KMS-11 (cell line): ENCODE measurements around the gene AUTS2.

Experiments
- H2AFZ ChIP-seq: fragments of 200-600 bp; sonication (generic); 2 replicates; pipeline ENCODE4 v1.6.1; 2016; ENCODE audit warnings: antibody characterized with exemption, mixed run types, low read depth
- H3K27ac ChIP-seq: fragments of 200-600 bp; sonication (generic); 2 replicates; pipeline ENCODE4 v1.6.1; 2016; ENCODE audit warnings: mild to moderate bottlenecking, mixed run types
- H3K27me3 ChIP-seq: fragments of 200-600 bp; sonication (generic); 2 replicates; pipeline ENCODE4 v1.6.1; 2017; ENCODE audit warnings: mild to moderate bottlenecking, low read depth, mixed run types, moderate library complexity; ENCODE audit not compliant: insufficient read depth
- H3K36me3 ChIP-seq: fragments of 200-600 bp; sonication (generic); 2 replicates; pipeline ENCODE4 v1.6.1; 2017; ENCODE audit warnings: mild to moderate bottlenecking, mixed run types; ENCODE audit not compliant: insufficient read depth
- H3K4me1 ChIP-seq: fragments of 200-600 bp; sonication (generic); 2 replicates; pipeline ENCODE4 v1.6.1; 2016; ENCODE audit warnings: mild to moderate bottlenecking, low read depth, mixed run types; ENCODE audit not compliant: poor library complexity, severe bottlenecking
- H3K4me2 ChIP-seq: fragments of 200-600 bp; sonication (generic); 2 replicates; pipeline ENCODE4 v1.7.0; 2016; ENCODE audit warnings: mild to moderate bottlenecking, mixed run types
- H3K4me3 ChIP-seq: fragments of 200-600 bp; sonication (generic); IDR thresholded peaks from 2 replicates; pipeline ENCODE4 v1.6.1; 2017; ENCODE audit warnings: low read depth, low read length, mixed read lengths; ENCODE audit not compliant: insufficient read depth
- H3K79me2 ChIP-seq: fragments of 200-600 bp; sonication (generic); 2 replicates; pipeline ENCODE4 v1.6.1; 2016; ENCODE audit warnings: low read depth, mixed run types; ENCODE audit not compliant: insufficient read depth
- H3K9ac ChIP-seq: fragments of 200-600 bp; sonication (generic); 2 replicates; pipeline ENCODE4 v1.6.1; 2016; ENCODE audit warnings: mild to moderate bottlenecking, mixed run types
- H4K20me1 ChIP-seq: fragments of 200-600 bp; sonication (generic); 2 replicates; pipeline ENCODE4 v1.6.1; 2016; ENCODE audit warnings: mild to moderate bottlenecking, mixed run types; ENCODE audit not compliant: insufficient read depth
- TF ChIP-seq, protein P1 (sequence below): fragments of 200-600 bp; sonication (generic); conservative IDR thresholded peaks from 2 replicates; pipeline ENCODE4 v1.6.1; 2017; ENCODE audit warnings: low read depth, mild to moderate bottlenecking, antibody characterized with exemption, low read length, moderate library complexity, mixed read lengths

Gene AUTS2

DNA sequence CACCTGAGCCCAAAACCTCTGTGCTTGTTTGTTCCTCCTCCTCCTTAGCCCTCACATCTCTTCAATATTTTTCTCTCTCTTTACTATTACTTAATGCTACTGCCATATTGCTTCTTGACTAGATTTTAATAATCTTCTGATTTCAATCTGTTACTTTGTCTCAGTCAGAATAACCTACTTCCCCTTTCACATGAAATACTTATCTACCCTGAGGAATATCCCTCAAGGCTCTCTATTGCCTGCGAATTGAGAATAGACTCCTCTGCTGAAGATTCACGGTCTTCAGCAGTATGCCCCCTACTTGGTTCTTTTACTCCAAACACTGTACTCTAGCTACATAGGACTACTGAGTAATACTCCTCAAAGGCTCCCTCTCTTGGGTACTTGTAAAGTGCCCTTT, 430.3 kb downstream of the AUTS2 start:
- no peaks in the 10 kb centered on the region for H4K20me1 ChIP-seq
- H3K4me2 ChIP-seq: no peak overlapping the region
- TF ChIP-seq, protein P1, sequence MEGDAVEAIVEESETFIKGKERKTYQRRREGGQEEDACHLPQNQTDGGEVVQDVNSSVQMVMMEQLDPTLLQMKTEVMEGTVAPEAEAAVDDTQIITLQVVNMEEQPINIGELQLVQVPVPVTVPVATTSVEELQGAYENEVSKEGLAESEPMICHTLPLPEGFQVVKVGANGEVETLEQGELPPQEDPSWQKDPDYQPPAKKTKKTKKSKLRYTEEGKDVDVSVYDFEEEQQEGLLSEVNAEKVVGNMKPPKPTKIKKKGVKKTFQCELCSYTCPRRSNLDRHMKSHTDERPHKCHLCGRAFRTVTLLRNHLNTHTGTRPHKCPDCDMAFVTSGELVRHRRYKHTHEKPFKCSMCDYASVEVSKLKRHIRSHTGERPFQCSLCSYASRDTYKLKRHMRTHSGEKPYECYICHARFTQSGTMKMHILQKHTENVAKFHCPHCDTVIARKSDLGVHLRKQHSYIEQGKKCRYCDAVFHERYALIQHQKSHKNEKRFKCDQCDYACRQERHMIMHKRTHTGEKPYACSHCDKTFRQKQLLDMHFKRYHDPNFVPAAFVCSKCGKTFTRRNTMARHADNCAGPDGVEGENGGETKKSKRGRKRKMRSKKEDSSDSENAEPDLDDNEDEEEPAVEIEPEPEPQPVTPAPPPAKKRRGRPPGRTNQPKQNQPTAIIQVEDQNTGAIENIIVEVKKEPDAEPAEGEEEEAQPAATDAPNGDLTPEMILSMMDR: no peak
- no peaks in the 10 kb centered on the region for H3K27me3 ChIP-seq
- H3K4me3 ChIP-seq: no peak overlapping the region
- H2AFZ ChIP-seq: no peak overlapping the region
- H3K36me3 ChIP-seq: no peaks in the 10 kb centered on the region
- H3K79me2 ChIP-seq: no peaks in the 10 kb centered on the region
- H3K9ac ChIP-seq: no peak overlapping the region
- H3K4me1 ChIP-seq: no peaks in the 10 kb centered on the region
- H3K27ac ChIP-seq: no peak overlapping the region

DNA sequence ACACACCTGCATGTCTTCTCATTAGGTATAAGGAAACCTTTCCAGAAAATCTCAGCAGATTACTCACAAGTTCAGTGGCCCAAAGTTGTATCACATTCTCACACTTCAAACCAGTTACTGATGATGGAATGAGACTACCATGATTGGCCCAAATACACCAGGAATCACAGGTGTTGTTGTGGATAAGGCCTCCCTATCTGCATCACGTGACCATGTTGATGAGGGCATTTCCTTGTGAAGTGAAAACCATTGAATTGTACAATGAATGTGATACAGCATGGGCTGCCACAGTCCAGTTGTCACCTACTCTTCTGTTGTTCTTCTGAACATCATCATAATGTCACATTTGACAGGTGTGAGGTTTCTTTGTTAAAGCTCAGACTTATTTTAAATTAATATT, 431.7 kb downstream of the AUTS2 start:
- Histone ChIP-seq H3K4me2 (no peak overlapping the region), H3K4me1 (no peaks in the 10 kb centered on the region)

DNA sequence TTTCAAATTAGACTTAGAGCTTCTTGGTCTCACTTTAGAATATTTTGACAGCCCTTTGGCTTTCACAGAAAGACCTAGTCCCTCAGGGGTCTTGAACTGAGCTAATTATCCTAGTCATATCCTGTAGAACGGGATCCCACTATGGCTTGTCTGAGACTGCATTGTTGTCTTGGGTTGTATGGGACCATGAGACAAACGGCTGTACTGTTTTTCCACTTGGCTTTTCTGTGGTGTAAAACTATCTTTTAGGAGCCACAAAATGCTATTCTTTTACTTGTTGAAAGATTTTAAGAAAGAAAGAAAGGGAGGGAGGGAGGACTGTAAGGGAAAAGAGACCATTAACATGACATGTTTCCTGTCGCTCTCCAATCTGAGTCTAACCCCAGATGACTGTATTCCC, 432.5 kb downstream of the AUTS2 start:
- H3K4me2 ChIP-seq: no peak overlapping the region
- H3K4me3 ChIP-seq: no peak overlapping the region
- TF ChIP-seq, protein P1: no peak
- no peaks in the 10 kb centered on the region for H3K4me1 ChIP-seq
- H3K36me3 ChIP-seq: no peaks in the 10 kb centered on the region
- no peaks in the 10 kb centered on the region for H4K20me1 ChIP-seq
- no peak overlapping the region for H2AFZ ChIP-seq
- H3K27me3 ChIP-seq: no peaks in the 10 kb centered on the region
- no peak overlapping the region for H3K9ac ChIP-seq
- H3K79me2 ChIP-seq: no peaks in the 10 kb centered on the region
- no peak overlapping the region for H3K27ac ChIP-seq

More for the DNA sequence above, 431.7 kb downstream of the AUTS2 start:
- Histone ChIP-seq H3K36me3 (no peaks in the 10 kb centered on the region), H3K79me2 (no peaks in the 10 kb centered on the region), H4K20me1 (no peaks in the 10 kb centered on the region), H3K9ac (no peak overlapping the region), H3K27me3 (no peaks in the 10 kb centered on the region), H3K27ac (no peak overlapping the region), H3K4me3 (no peak overlapping the region), H2AFZ (no peak overlapping the region)
- TF ChIP-seq, protein P1: no peak

DNA sequence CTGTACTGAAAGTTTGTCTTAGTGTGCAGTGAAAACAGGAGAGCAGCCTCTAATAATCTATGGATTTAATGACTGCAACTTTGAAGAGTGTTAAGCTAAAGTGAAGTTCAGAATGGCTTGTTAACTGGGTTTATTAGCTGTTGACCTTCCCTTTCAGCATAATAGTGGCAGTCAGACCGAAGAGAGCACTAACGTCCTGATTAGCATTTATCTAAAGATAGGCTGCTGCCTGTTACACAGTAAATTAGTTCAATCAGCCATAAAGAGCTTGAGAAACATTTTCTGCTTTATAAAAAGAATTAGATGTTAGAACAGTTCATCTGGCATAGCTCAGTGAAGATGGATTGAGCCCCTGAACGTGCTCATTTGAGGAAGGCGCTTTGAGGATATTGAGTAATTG, 433.0 kb downstream of the AUTS2 start:
- TF ChIP-seq, protein P1: no peak
- H2AFZ ChIP-seq: no peak overlapping the region
- no peak overlapping the region for H3K9ac ChIP-seq
- H3K27me3 ChIP-seq: no peaks in the 10 kb centered on the region
- no peaks in the 10 kb centered on the region for H3K4me1 ChIP-seq
- no peaks in the 10 kb centered on the region for H3K79me2 ChIP-seq
- H3K27ac ChIP-seq: no peak overlapping the region
- no peak overlapping the region for H3K4me2 ChIP-seq
- no peaks in the 10 kb centered on the region for H3K36me3 ChIP-seq
- no peaks in the 10 kb centered on the region for H4K20me1 ChIP-seq
- no peak overlapping the region for H3K4me3 ChIP-seq
